HCT116 (cell line): Measurements from ENCODE around the gene SYT7. TPM values are rescaled to one million over a fixed set of nuclear protein-coding genes. Genes with fewer than 3 reads are reported as not detected.

Experiments used
- ATAC-seq: fragments of 200-7000 bp; cut with Tn5 transposase; 2 replicates; pipeline ENCODE4 v1.9.1; 2020; ENCODE audit warnings: mild to moderate bottlenecking, moderate library complexity
- BruUV-seq: library from RNA; stranded (reverse); fragments of 400-500 nt; replicated peaks from 2 replicates; lab custom pipeline; 2021; lab: Mats Ljungman, UMichigan
- CTCF ChIA-PET: fragments of 300-600 bp; sonication (Branson Sonifier 250); formaldehyde crosslinking; loops from one replicate; lab custom pipeline; 2021; ENCODE audit warnings: antibody characterized with exemption; lab: Charles Lee
- POLR2A ChIA-PET: fragments of 300-600, 350-600 bp; sonication (Branson Sonifier 250); formaldehyde crosslinking; loops from one replicate; lab custom pipeline; 2021; ENCODE audit warnings: antibody characterized with exemption; lab: Charles Lee
- RAD21 ChIA-PET, 2 experiments: fragments of 300-600 bp; sonication (Branson Sonifier 250); formaldehyde crosslinking; loops; one replicate each; lab custom pipeline; 2023; ENCODE audit warnings: low total read pairs in 2 of 2; ENCODE audit not compliant: uncharacterized antibody in 2 of 2, unreplicated experiment in 2 of 2, low non-redundant PET in 1 of 2; lab: Charles Lee
- DNase-seq: peaks from one replicate; pipeline ENCODE4 v3.0.0-alpha.2; 2010; ENCODE audit warnings: low read depth, low spot score
- H2AFZ ChIP-seq: fragments of 200-600 bp; shearing (Covaris generic), sonication (generic); 2 replicates; pipeline ENCODE4 v1.6.1; 2017; ENCODE audit warnings: low read depth, mixed run types, mixed read lengths, antibody characterized with exemption, low read length; ENCODE audit not compliant: poor library complexity, severe bottlenecking
- H3K27ac ChIP-seq: 2 replicates; pipeline ENCODE4 v1.5.1; 2012; ENCODE audit warnings: low read depth, low read length
- H3K27me3 ChIP-seq: fragments of 200-600 bp; sonication (generic); 2 replicates; pipeline ENCODE4 v1.6.1; 2016; ENCODE audit warnings: mixed run types, low read length, mixed read lengths; ENCODE audit not compliant: insufficient read depth
- H3K36me3 ChIP-seq, 2 experiments: fragments of 200-500 bp in 1 of 2; fragments of 200-600 bp in 1 of 2; sonication (Bioruptor generic) in 1 of 2; sonication (generic) in 1 of 2; 2 replicates each; pipeline versions ENCODE4 v1.5.1 to v1.6.1; 2014 to 2016; ENCODE audit warnings: low read length in 2 of 2, inconsistent platforms in 1 of 2, mixed read lengths in 1 of 2, mixed run types in 1 of 2; ENCODE audit not compliant: insufficient read depth in 2 of 2, control insufficient read depth in 1 of 2
- H3K4me1 ChIP-seq, 2 experiments: fragments of 200-600 bp in 1 of 2; sonication (generic) in 1 of 2; 2 replicates each; pipeline versions ENCODE4 v1.5.1 to v1.6.1; 2012 to 2017; ENCODE audit warnings: low read length in 2 of 2, inconsistent platforms in 1 of 2, mild to moderate bottlenecking in 1 of 2, mixed read lengths in 1 of 2, mixed run types in 1 of 2, moderate library complexity in 1 of 2; ENCODE audit not compliant: insufficient read depth in 2 of 2, control insufficient read depth in 1 of 2
- H3K4me2 ChIP-seq: fragments of 200-600 bp; sonication (generic); 2 replicates; pipeline ENCODE4 v1.6.1; 2017; ENCODE audit warnings: mixed run types, low read length, mixed read lengths
- H3K4me3 ChIP-seq, 2 experiments: fragments of 200-600 bp in 1 of 2; sonication (generic) in 1 of 2; replicated peaks in 1 of 2; 2 replicates each; pipeline ENCODE4 v1.5.1; 2011 to 2016; ENCODE audit warnings: low read length in 2 of 2, control low read depth in 1 of 2, low read depth in 1 of 2, mild to moderate bottlenecking in 1 of 2, mixed read lengths in 1 of 2, mixed run types in 1 of 2
- H3K79me2 ChIP-seq: fragments of 200-600 bp; sonication (generic); 2 replicates; pipeline ENCODE4 v1.6.1; 2017; ENCODE audit warnings: mild to moderate bottlenecking, mixed run types, low read length, moderate library complexity, mixed read lengths; ENCODE audit not compliant: insufficient read depth
- H3K9ac ChIP-seq: fragments of 200-600 bp; sonication (generic); 2 replicates; pipeline ENCODE4 v1.6.1; 2016; ENCODE audit warnings: low read length, mixed read lengths
- H3K9me2 ChIP-seq: fragments of 200-600 bp; sonication (generic), shearing (Covaris generic); 2 replicates; pipeline ENCODE4 v1.6.1; 2017; ENCODE audit warnings: mixed run types, mild to moderate bottlenecking, moderate library complexity; ENCODE audit not compliant: insufficient read depth
- H3K9me3 ChIP-seq, 2 experiments: fragments of 200-500 bp in 1 of 2; fragments of 200-600 bp in 1 of 2; sonication (Bioruptor generic) in 1 of 2; sonication (generic) in 1 of 2; 2 replicates each; pipeline ENCODE4 v1.6.1; 2014 to 2017; ENCODE audit warnings: low read length in 2 of 2, mixed read lengths in 2 of 2, inconsistent platforms in 1 of 2, low read depth in 1 of 2, mild to moderate bottlenecking in 1 of 2, mixed run types in 1 of 2, moderate library complexity in 1 of 2; ENCODE audit not compliant: control insufficient read depth in 1 of 2, insufficient read depth in 1 of 2
- H4K20me1 ChIP-seq: fragments of 200-600 bp; sonication (generic), shearing (Covaris generic); 2 replicates; pipeline ENCODE4 v1.6.1; 2017; ENCODE audit warnings: mixed run types, mild to moderate bottlenecking, moderate library complexity; ENCODE audit not compliant: insufficient read depth
- CBX3 ChIP-seq: IDR thresholded peaks from 2 replicates; pipeline ENCODE4 v1.6.1; 2012; ENCODE audit warnings: low read depth
- CEBPB ChIP-seq: IDR thresholded peaks from 2 replicates; pipeline ENCODE4 v1.6.1; 2012; ENCODE audit warnings: low read depth
- CTCF ChIP-seq, 3 experiments: fragments of 200-600 bp in 1 of 3; sonication (generic) in 1 of 3; IDR thresholded peaks in 2 of 3; conservative IDR thresholded peaks in 1 of 3; 2 replicates each; pipeline ENCODE4 v1.5.1; 2012 to 2017; ENCODE audit warnings: low read depth in 2 of 3, low read length in 2 of 3, antibody characterized with exemption in 1 of 3, borderline replicate concordance in 1 of 3, control low read depth in 1 of 3, mild to moderate bottlenecking in 1 of 3, mixed read lengths in 1 of 3, mixed run types in 1 of 3, moderate library complexity in 1 of 3; ENCODE audit not compliant: insufficient read depth in 1 of 3
- EGR1 ChIP-seq: IDR thresholded peaks from 2 replicates; pipeline ENCODE4 v1.6.1; 2012; ENCODE audit warnings: low read depth
- EZH2 ChIP-seq: fragments of 200-600 bp; sonication (generic); IDR thresholded peaks from 2 replicates; pipeline ENCODE4 v1.6.1; 2017; ENCODE audit warnings: antibody characterized with exemption, mixed run types
- EZH2phosphoT487 ChIP-seq: fragments of 200-600 bp; IDR thresholded peaks from 2 replicates; pipeline ENCODE4 v1.6.1; 2018; ENCODE audit warnings: antibody characterized with exemption, borderline replicate concordance
- FOSL1 ChIP-seq: IDR thresholded peaks from 2 replicates; pipeline ENCODE4 v1.6.1; 2012; ENCODE audit warnings: low read depth
- JUND ChIP-seq: IDR thresholded peaks from 2 replicates; pipeline ENCODE4 v1.6.1; 2012
- MAX ChIP-seq: IDR thresholded peaks from 2 replicates; pipeline ENCODE4 v1.6.1; 2012
- POLR2A ChIP-seq: IDR thresholded peaks from 2 replicates; pipeline ENCODE4 v1.7.0; 2011; ENCODE audit warnings: borderline replicate concordance; ENCODE audit not compliant: insufficient read depth, insufficient read length; ENCODE audit errors: extremely low read depth
- RAD21 ChIP-seq: IDR thresholded peaks from 2 replicates; pipeline ENCODE4 v1.6.1; 2012; ENCODE audit warnings: low read depth, mild to moderate bottlenecking
- SIN3A ChIP-seq: IDR thresholded peaks from 2 replicates; pipeline ENCODE4 v1.6.1; 2012; ENCODE audit warnings: low read depth
- SP1 ChIP-seq: IDR thresholded peaks from 2 replicates; pipeline ENCODE4 v1.6.1; 2012; ENCODE audit warnings: low read depth
- SRF ChIP-seq: IDR thresholded peaks from 2 replicates; pipeline ENCODE4 v1.6.1; 2012; ENCODE audit warnings: low read depth
- TCF7L2 ChIP-seq: IDR thresholded peaks from 2 replicates; pipeline ENCODE4 v1.7.0; 2011; ENCODE audit warnings: borderline replicate concordance, inconsistent platforms; ENCODE audit not compliant: insufficient read depth, insufficient read length; ENCODE audit errors: extremely low read depth
- YY1 ChIP-seq: IDR thresholded peaks from 2 replicates; pipeline ENCODE4 v1.6.1; 2011; ENCODE audit warnings: low read length, low read depth, moderate library complexity, mild to moderate bottlenecking; ENCODE audit not compliant: insufficient replicate concordance; ENCODE audit errors: extremely low read depth
- ZBTB33 ChIP-seq: IDR thresholded peaks from 2 replicates; pipeline ENCODE4 v1.6.1; 2011; ENCODE audit warnings: mild to moderate bottlenecking, low read length, moderate library complexity; ENCODE audit not compliant: insufficient replicate concordance; ENCODE audit errors: extremely low read depth
- ZFX ChIP-seq: fragments of 450-650 bp; IDR thresholded peaks from 2 replicates; pipeline ENCODE4 v1.6.1; 2017
- ZNF274 ChIP-seq: fragments of 200-500 bp; sonication (Bioruptor generic); IDR thresholded peaks from 2 replicates; pipeline ENCODE4 v1.6.1; 2014; ENCODE audit warnings: mild to moderate bottlenecking, low read depth, low read length, inconsistent platforms
- intact Hi-C: fragments of 100-400 bp; cut with micrococcal nuclease; formaldehyde crosslinking; loops from 2 replicates; pipeline ENCODE4 v1.10.0; 2022
- total RNA-seq: library from RNA; stranded (reverse); gene quantifications from one replicate; pipeline ENCODE4 v1.2.1, GENCODE V29; 2021; ENCODE audit not compliant: unreplicated experiment
- TF ChIP-seq, protein P1 (sequence below): IDR thresholded peaks from 2 replicates; pipeline ENCODE4 v1.6.1; 2012; ENCODE audit warnings: low read depth

Gene SYT7
- total RNA-seq, 1 experiment from 2014 or later: 27.4 TPM

DNA sequence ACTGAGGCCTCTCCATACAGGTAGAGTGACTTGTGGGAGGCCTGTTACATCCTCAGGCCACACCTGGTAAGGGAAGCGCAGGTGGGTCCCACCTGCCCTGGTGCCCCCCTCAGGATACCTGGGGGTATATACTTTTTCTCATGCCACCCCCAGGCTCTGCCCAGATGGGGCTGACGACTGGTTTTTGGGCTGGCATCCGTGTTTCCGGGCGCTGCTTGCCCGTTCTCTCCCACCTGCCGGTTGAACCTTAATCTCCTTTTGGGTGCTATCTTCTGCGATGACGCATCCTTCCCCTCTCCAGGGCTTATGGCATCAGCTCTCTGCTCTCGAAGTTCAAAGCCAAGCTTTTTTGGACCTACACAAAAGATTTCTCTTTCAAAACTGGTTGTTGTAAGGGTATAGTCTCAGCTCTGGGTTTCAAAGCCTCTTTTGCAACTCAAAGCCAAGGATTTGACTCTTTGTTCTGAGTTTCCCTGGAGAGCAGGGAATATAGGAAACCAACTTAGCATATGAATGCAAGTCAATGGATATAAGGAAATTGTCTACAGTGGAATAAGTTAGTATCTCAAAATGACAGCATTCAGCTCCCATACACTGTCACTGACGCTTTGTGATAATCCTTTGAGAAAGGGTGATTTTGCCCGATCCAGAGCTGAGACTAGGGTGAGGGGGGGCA lies 80.9 kb downstream of the SYT7 start:
- H3K4me1 ChIP-seq: no peaks in the 10 kb centered on the region
- CTCF ChIA-PET: interaction anchor here (1.8 kb wide), 1 partner anchor 17 kb away, joined by 7 read pairs; no protein-coding TSS in a partner anchor
- no peak overlapping the region for H3K9ac ChIP-seq
- no peaks in the 10 kb centered on the region for H4K20me1 ChIP-seq
- TF ChIP-seq EZH2: no peak
- no peak for TF ChIP-seq CEBPB
- no peak for TF ChIP-seq SP1
- no peak for TF ChIP-seq POLR2A
- no peak for TF ChIP-seq SRF
- TF ChIP-seq JUND: no peak
- TF ChIP-seq RAD21: no peak
- TF ChIP-seq ZBTB33: no peak
- TF ChIP-seq TCF7L2: no peak
- TF ChIP-seq SIN3A: no peak
- no peak for TF ChIP-seq CTCF (IDR thresholded peaks at IDR 0.05 in 2 of 3, conservative IDR thresholded peaks at IDR 0.05 in 1 of 3; ENCODE audit: borderline replicate concordance in 1 of 3, insufficient read depth in 1 of 3, low read depth in 2 of 3, low read length in 2 of 3)
- TF ChIP-seq, protein P1, sequence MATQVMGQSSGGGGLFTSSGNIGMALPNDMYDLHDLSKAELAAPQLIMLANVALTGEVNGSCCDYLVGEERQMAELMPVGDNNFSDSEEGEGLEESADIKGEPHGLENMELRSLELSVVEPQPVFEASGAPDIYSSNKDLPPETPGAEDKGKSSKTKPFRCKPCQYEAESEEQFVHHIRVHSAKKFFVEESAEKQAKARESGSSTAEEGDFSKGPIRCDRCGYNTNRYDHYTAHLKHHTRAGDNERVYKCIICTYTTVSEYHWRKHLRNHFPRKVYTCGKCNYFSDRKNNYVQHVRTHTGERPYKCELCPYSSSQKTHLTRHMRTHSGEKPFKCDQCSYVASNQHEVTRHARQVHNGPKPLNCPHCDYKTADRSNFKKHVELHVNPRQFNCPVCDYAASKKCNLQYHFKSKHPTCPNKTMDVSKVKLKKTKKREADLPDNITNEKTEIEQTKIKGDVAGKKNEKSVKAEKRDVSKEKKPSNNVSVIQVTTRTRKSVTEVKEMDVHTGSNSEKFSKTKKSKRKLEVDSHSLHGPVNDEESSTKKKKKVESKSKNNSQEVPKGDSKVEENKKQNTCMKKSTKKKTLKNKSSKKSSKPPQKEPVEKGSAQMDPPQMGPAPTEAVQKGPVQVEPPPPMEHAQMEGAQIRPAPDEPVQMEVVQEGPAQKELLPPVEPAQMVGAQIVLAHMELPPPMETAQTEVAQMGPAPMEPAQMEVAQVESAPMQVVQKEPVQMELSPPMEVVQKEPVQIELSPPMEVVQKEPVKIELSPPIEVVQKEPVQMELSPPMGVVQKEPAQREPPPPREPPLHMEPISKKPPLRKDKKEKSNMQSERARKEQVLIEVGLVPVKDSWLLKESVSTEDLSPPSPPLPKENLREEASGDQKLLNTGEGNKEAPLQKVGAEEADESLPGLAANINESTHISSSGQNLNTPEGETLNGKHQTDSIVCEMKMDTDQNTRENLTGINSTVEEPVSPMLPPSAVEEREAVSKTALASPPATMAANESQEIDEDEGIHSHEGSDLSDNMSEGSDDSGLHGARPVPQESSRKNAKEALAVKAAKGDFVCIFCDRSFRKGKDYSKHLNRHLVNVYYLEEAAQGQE: no peak
- no peak for TF ChIP-seq ZNF274
- no peak for TF ChIP-seq YY1
- TF ChIP-seq FOSL1: no peak
- TF ChIP-seq EZH2phosphoT487: no peak
- no peak for TF ChIP-seq MAX
- no peak for TF ChIP-seq ZFX
- TF ChIP-seq EGR1: no peak
- TF ChIP-seq CBX3: no peak
- no peak overlapping the region for H2AFZ ChIP-seq
- DNase-seq (no peak), ATAC-seq (no peak)
- no peaks in the 10 kb centered on the region for H3K36me3 ChIP-seq
- H3K4me2 ChIP-seq: no peak overlapping the region
- intact Hi-C loops: no loop called here
- no peaks in the 10 kb centered on the region for H3K9me3 ChIP-seq
- RAD21 ChIA-PET: no interaction called here
- no peaks in the 10 kb centered on the region for H3K9me2 ChIP-seq
- BruUV-seq: no TSS peak
- no peak overlapping the region for H3K27ac ChIP-seq
- H3K4me3 ChIP-seq: no peak overlapping the region
- H3K79me2 ChIP-seq: no peaks in the 10 kb centered on the region
- no peaks in the 10 kb centered on the region for H3K27me3 ChIP-seq
- POLR2A ChIA-PET: no interaction called here
